ENCODE results near the gene GAL.

GAL gene

DNA sequence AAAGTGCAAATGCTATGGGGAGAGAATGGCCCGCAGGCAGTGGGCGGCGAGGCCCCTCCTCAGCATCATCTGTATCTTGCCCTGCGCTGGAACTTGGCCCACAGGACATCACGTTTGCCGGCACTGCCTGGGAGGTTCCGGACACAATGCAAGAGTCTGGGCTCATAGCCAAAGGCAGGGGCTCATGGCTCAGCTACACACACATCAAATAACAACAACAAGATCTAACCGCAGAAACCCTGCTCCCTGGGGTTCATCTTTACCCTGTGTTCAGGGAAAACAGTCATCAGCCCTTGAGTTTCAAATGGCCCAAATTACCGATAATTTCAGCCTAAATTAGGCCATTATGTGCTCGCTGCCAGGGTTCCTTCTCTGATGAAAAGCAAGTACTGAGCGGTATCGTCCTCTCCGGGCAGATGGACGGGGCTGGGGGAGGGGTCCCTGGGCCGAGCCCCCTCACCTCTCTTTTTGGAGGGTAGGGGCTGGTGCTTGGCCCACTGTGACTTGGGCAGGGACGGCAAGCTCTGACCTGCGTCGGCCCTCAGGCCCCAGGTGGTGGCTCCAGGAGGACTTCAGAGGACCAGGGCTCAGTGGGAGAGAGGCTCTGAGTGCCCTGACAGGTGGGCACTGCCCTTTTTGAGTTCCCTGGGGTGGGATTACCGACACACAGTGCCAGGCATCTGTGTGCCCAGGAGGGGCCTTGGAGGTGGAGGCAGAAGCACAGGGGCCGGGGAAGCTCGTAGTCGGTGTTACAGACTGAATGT, 25.0 kb upstream of the GAL start:
- DNase-seq: no peak

- DNase-seq: no peak
Observed at GRCh38 chr11:68660066-68660810, 24.1 kb upstream of the GAL start.

- no peak for DNase-seq
Observed at GRCh38 chr11:68661014-68661413, 23.3 kb upstream of the GAL start.

DNA sequence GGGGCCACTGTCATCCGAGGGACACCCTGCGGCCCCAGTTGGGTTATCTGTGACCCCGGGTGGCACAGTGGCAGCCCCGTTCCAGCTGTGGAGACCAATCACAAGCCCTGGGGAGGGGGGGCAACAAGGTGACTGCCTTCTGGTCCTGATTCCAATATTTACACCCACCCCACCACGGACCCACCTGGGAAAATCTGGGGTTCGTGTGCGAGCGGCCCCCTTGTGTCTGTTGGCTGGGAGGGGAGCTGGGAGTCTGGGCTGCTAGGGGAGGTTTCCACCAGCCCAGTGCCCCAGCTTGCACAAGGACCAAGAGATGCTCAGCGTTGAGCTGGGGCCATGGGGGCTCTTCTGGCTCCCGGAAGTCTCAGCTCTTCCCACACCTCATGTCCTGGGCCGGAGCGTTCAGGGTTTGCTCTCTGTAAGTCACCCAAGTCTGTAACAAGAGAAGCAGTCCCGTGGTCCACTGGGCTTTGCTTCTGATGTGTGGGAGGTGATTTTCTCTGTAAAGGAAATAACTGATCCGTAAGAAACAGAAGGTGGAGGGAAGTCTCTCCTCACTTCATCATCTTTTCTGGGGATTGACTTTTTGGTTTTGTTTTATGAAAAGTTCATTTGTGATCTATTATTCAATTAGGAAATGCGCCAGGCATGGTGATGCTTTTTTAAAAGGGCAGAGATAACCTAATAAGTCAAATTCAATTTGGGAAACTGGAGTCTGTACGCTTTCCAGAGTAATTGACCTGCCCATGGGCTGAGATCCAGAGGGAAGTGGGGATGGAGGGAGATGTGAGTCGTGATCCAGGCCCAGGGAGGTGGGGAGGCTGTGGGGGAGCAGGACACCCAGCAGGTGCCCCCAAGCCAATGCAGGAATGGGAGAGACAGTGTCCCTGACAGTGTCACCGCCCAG, 22.4 kb upstream of the GAL start:
- DNase-seq: no peak

DNA sequence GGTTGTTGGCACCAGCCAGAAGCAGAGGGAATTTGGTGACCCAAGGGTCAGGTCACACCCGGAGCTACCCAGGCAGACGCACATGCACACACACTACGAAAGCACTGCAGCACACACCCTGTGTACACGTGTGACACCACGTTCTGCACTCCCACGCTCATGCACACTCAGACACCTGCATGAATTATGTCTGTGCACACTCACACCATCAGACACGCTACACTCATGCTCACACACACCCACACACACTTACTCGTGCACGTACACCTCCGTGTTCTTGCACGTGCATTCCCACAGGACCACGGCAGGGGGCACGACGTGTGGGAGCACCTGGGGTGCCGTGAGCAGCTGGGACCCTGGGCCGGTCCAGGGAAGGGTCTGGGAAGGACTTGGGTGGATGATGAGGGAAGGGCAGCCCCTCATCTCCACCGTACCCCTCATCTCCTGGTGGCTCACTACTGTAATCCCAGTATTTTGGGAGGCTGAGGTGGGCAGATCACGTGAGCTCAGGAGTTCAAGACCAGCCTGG, 20.8 kb upstream of the GAL start:
- no peak for DNase-seq

- no peak for DNase-seq
Observed at GRCh38 chr11:68664141-68664540, 20.2 kb upstream of the GAL start.

DNA sequence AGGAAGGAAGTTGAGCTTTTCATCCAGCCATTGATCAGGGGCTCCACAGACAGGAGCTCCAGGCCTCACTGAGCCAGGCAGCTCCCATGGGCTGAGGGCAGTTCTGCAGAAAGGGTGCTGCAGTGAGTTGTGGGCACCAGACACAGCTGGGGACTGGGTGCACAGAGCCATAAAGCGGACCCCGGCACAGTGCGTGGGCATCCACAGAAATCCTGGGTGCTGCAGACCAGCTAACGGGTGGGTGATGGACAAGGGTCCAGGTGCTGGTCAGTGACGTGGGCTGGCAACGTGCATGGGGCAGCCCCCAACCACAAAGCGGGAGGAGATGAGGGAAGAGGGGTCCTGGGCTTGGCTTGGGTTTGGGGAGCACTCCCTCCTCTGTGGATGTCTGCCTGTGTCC, 19.4 kb upstream of the GAL start:
- no peak for DNase-seq

- DNase-seq: no peak
Observed at GRCh38 chr11:68665436-68665835, 18.9 kb upstream of the GAL start.

DNA sequence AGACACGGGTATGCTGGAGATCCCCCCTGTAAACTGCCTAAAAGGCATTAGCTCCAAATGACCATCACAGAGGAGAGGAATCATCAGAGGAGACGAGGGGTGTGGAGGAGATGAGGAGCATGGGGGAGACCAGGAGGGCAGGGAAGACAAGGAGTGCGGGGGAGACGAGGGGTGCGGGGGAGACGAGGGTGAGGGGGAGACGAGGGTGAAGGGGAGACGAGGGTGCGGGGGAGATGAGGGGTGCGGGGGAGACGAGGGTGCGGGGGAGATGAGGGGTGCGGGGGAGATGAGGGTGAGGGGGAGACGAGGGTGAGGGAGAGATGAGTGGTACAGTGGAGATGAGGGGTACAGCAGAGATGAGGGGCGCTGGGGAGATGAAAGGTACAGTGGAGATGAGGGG, 17.5 kb upstream of the GAL start:
- DNase-seq: no peak

DNA sequence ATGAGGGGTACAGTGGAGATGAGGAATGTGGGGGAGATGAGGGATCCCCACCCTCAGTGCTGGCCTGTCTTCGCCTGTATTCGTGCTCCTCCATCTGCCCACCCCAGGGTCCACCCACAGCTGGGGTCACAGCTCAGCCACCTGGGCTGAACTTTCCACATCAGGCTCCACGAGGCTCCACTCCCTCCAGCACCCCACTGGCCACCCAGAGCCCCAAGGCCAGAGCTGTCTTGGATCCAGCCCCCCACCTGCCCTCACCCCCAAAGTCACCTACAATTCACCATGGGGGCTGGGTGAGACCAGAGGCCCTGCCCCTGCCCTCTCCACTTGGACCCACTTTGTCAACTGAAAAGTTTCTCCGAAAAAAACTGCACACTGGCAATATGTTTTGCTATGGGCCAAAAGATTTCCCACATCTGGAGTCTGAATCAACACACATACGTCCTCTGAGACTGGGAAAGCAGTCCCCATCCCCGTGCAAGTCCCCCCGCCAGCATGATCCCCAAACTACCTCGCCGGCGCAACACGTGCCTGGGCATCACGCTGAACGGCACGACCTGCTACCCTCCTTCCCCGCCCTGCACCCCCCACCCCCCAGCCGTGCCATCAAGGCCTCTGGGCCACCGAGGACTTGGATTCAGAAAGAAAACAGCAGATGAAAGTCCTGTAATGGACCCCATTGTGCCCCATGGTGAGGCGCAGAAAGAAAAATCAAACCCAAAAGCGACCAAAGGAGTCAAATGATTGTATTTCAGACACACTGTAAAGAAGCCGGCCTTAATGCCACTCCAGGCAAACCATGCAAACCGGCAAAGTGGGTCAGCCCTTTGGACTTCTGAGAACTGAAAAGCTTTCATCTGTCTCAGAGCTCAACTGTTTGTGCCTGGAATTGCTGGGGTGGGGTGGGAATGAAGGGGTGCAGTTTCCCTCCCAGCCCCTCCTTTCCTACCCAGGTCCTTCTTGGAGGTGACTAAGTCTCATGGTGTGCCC, 16.5 kb upstream of the GAL start:
- DNase-seq: no peak

DNA sequence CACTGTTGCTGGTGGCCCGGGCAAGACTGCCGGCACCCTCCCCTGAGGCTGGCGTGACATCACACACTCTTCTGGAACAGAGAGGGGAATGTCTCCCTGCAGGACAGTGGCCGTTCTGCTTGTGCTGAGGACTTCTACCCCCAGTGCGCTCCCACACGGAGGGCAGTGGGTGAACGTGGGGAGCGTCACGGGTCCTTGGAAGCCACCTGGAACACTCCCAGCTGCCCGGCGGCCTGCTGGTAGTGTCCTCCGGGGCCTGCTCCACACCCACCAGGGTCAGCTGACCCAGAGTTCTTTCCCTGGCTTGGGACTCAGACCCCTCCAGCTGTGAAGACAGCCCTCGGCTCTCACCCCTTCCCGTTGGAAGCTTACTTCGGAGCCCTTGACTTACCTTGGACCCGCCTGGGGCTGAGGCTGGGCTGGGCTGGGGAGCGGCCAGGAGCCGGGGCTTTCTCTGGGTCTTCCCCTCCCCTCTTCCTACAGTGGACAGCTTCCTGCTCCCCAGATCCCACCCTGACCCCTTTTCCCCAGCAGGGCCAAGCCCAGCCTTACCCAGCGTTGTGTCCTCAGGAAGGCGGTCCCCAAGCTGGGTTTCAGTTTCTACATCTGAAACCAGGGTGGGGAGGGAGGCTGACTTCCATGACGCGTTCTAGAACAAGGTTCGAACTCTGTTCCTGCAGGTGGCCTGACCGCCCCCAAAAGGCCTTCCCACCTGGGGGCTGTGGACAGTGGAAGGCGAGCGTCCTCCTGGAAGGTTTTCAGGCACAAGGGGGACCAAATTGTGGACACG, 14.8 kb upstream of the GAL start:
- DNase-seq: no peak

GRCh38 chr11:68670208-68670992, 13.9 kb upstream of the GAL start:
- DNase-seq: no peak

DNA sequence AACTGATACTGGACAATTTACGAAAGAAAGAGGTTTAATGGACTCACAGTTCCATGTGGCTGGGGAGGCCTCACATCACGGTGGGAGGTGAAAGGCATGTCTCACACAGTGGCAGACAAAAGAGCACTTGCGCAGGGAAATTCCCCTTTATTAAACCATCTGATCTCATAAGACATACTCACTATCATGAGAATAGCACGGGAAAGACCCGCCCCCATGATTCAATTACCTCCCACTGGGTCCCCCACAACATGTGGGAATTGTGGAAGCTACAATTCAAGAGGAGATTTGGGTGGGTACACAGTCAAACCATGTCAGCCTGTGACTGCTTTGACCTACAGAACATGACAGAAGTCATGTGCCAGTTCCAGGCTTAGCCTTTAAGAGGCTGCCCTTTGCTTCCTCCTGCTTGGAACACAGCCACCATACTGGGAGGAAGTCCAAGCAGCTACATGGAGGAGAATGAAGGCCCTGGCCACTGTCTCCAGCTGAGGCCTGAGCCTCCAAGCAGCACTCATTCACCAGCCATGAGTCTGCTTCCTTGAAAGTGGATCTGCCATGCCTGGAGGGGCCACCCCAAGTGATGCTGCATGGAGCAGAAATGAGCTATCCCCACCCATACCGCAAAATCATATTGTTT, 10.9 kb upstream of the GAL start:
- DNase-seq: peak; percentile 3 to 38

- no peak for DNase-seq
Observed at GRCh38 chr11:68673991-68674390, 10.4 kb upstream of the GAL start.

DNA sequence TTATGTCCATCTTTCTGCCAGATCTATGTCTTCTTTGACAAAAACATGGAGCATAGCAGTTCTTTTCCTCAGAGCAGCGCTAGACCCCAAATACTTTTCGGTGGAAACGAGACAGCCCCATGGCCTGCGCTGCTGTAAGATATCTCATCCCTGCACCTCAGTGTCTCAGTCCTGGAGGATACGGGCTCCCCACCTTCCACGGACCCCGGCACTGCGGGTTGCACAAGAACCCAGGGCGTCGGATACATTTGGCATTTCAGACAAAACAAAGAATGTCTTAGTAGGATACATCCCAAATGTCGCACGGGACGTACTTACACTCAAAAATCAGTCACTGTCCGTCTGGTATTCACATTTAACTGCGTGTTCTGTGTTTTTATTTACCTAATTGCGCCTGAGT, 9.9 kb upstream of the GAL start:
- DNase-seq: no peak

DNA sequence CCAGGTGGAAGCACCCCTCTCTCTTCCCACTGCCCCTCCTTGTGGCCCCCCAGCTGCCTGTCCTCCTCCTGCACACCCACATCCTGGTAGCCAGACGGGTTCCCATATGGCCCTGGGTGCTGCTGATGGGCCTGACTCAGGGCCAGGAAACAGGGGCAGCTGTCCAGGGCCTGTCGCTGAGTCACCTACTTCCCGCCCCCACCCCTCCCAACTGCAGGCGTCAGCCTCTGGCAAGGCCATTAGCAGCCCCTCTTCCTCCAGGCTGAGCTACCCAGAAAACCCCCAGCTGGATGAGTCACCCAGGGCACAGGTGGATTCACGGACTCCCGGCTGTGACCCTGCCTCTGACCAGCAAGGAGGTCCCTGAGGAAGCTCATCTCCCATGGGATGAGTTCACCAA, 6.9 kb upstream of the GAL start:
- DNase-seq: peak; percentile 15 to 59

- DNase-seq: no peak
Observed at GRCh38 chr11:68678031-68678441, 6.3 kb upstream of the GAL start.

DNA sequence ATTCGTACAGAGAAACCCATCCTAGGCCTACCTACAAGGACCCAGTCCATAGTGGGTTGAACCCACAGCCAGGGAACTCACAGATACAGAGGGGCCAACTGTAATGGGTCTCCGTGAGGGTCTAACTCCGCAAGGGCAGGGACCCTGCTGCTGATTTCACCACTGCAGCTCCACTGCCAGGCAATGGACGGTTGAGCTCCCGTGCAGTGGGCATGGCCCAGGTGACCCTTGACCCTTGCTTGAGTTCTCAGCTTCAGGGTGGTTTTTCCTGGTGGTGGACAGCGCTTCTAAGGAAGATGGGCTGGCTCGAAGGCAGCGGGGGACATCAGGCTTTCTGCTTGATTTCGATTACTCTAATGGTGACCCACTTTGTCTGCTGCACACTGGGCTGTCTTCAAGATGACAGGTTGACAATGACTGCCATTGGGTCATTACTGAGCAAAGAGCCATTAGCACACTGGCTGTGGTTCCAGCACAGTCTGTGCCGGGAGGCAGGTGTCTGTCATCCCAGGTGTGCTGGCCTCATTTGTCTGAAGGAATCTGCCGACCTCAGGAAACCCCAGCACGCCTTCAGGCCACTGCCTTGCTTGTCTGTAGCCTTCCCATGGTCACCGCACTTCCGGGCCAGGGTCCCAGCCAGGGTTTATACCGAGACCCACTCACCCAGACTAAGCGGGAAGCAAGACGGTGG, 3.7 kb upstream of the GAL start:
- DNase-seq: no peak

DNA sequence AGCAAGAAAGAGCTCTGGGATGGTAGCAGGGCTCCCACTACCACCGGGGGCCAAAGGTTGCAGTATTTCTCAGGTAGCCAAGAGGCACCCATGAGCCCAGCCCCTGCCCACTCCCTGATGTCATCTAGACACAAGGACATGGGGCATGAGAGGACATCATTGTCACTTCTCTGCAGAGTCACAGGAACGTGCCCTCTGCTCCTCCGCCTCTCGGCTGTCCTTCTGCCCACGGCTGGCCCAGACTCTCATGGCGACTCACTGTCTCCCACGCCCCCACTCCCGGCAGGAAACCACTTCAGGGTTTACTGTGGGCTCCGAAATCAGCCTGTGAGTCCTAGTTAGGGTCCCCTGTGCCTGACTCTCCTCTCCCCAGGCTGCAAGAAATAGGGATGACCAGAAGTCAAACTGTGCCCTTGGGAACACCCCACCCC, 1.8 kb upstream of the GAL start:
- peak; percentile 63 to 88 for DNase-seq

All from inflammatory macrophage (primary cell).